SK-N-MC (cell line): ENCODE data around the gene DUSP15.

ENCODE experiments used
- EZH2 ChIP-seq: fragments of 200-600 bp; sonication (generic); IDR thresholded peaks from one replicate; pipeline ENCODE4 v1.6.1; 2017; ENCODE audit warnings: antibody characterized with exemption
- POLR2AphosphoS5 ChIP-seq: IDR thresholded peaks from 2 replicates; pipeline ENCODE4 v1.6.1; 2012; ENCODE audit warnings: mild to moderate bottlenecking, low read depth, low read length, borderline replicate concordance

- TF ChIP-seq EZH2 (no peak), POLR2AphosphoS5 (no peak)
Observed at GRCh38 chr20:31835554-31835953, 34.8 kb downstream of the DUSP15 start.
